MCF 10A (cell line): ENCODE measurements around the gene IVD. TPM values are rescaled to one million over a fixed set of nuclear protein-coding genes. Genes with fewer than 3 reads are reported as not detected.

Experiments used
- BruUV-seq: library from RNA; stranded (reverse); fragments of 400-500 nt; replicated peaks from 2 replicates; lab custom pipeline; 2021; lab: Mats Ljungman, UMichigan
- CTCF ChIA-PET: fragments of 300-600 bp; sonication (Branson Sonifier 250); formaldehyde crosslinking; extraction: SDS; loops from one replicate; lab custom pipeline; 2021; ENCODE audit warnings: antibody characterized with exemption, inconsistent platforms; lab: Yijun Ruan, JAX
- POLR2A ChIA-PET: fragments of 300-600, 350-650 bp; sonication (Branson Sonifier 250); formaldehyde crosslinking; extraction: SDS; loops from one replicate; lab custom pipeline; 2020; ENCODE audit warnings: antibody characterized with exemption, inconsistent platforms; lab: Yijun Ruan, JAX
- DNase-seq: peaks from one replicate; pipeline ENCODE4 v3.0.0-alpha.2; 2018; ENCODE audit not compliant: unreplicated experiment
- H3K27ac Mint-ChIP-seq: one replicate; pipeline ENCODE4 v1.8.0; 2022; ENCODE audit warnings: mild to moderate bottlenecking, low read depth, mixed read lengths; ENCODE audit not compliant: unreplicated experiment
- H3K27me3 Mint-ChIP-seq: one replicate; pipeline ENCODE4 v1.8.0; 2022; ENCODE audit warnings: mixed read lengths; ENCODE audit not compliant: insufficient read depth, unreplicated experiment
- H3K36me3 Mint-ChIP-seq: one replicate; pipeline ENCODE4 v1.8.0; 2022; ENCODE audit warnings: mild to moderate bottlenecking, moderate library complexity, mixed read lengths; ENCODE audit not compliant: insufficient read depth, unreplicated experiment
- H3K4me1 Mint-ChIP-seq: one replicate; pipeline ENCODE4 v1.8.0; 2022; ENCODE audit warnings: mixed read lengths; ENCODE audit not compliant: insufficient read depth, unreplicated experiment
- H3K4me3 Mint-ChIP-seq: one replicate; pipeline ENCODE4 v1.8.0; 2022; ENCODE audit warnings: mild to moderate bottlenecking, moderate library complexity, mixed read lengths; ENCODE audit not compliant: unreplicated experiment
- H3K9me3 Mint-ChIP-seq: one replicate; pipeline ENCODE4 v1.8.0; 2022; ENCODE audit warnings: mixed read lengths; ENCODE audit not compliant: unreplicated experiment
- CTCF ChIP-seq: fragments of 200-600 bp; IDR thresholded peaks from one replicate; pipeline ENCODE4 v1.8.0; 2022; ENCODE audit warnings: antibody characterized with exemption, mild to moderate bottlenecking; ENCODE audit not compliant: unreplicated experiment
- intact Hi-C: fragments of 100-400 bp; cut with micrococcal nuclease; formaldehyde crosslinking; loops from 2 replicates; pipeline ENCODE4 v1.14.1; 2022
- total RNA-seq: library from RNA; stranded (reverse); gene quantifications from 2 replicates; pipeline ENCODE4 v1.2.3, GENCODE V29; 2022

IVD gene
- total RNA-seq, 1 experiment from 2014 or later: 61.6 TPM

GRCh38 chr15:40398413-40398873, 7.2 kb upstream of the IVD start:
- ChIA-PET CTCF (interaction anchor here (0.8 to 1.4 kb wide), 5 partner anchors 18 to 60 kb away, joined by 3 to 4 read pairs (median 3); no protein-coding TSS in a partner anchor), POLR2A (interaction anchor here (0.8 to 1.3 kb wide), 4 partner anchors 8 to 60 kb away, joined by 3 to 6 read pairs (median 4); partner anchors contain the start of gene IVD)
- Mint-ChIP-seq H3K36me3 (peaks cover 6% of the 10 kb centered on the region), H3K9me3 (no peaks in the 10 kb centered on the region), H3K4me1 (no peaks in the 10 kb centered on the region), H3K27ac (no peak overlapping the region), H3K4me3 (no peak overlapping the region), H3K27me3 (no peaks in the 10 kb centered on the region)
- BruUV-seq: no TSS peak
- intact Hi-C loops: no loop called here
- no peak for DNase-seq
- TF ChIP-seq CTCF: no peak

- Mint-ChIP-seq H3K4me1 (no peaks in the 10 kb centered on the region), H3K27me3 (no peaks in the 10 kb centered on the region), H3K9me3 (no peaks in the 10 kb centered on the region), H3K36me3 (no peaks in the 10 kb centered on the region), H3K4me3 (no peak overlapping the region), H3K27ac (no peak overlapping the region)
- intact Hi-C loops: no loop called here
- CTCF ChIA-PET: interaction anchor here (0.6 to 1.2 kb wide), 4 partner anchors 8 to 266 kb away, joined by 3 read pairs; no protein-coding TSS in a partner anchor
- DNase-seq: no peak
- TF ChIP-seq CTCF: no peak
- BruUV-seq: no TSS peak
- POLR2A ChIA-PET: interaction anchor here (1.3 kb wide), 1 partner anchor 60 kb away, joined by 3 read pairs; no protein-coding TSS in a partner anchor
These were observed 6.2 kb upstream of the IVD start for GRCh38 chr15:40399370-40399769.

- no peak for TF ChIP-seq CTCF
- no peak for DNase-seq
- H3K27me3 Mint-ChIP-seq: no peaks in the 10 kb centered on the region
- intact Hi-C loops: no loop called here
- no TSS peak for BruUV-seq
- H3K4me1 Mint-ChIP-seq: peaks cover 14% of the 10 kb centered on the region
- no peak overlapping the region for H3K4me3 Mint-ChIP-seq
- ChIA-PET CTCF (interaction anchor here (0.5 to 2.6 kb wide), 11 partner anchors 12 to 243 kb away, joined by 3 to 13 read pairs (median 4); no protein-coding TSS in a partner anchor), POLR2A (interaction anchor here (0.6 to 3.8 kb wide), 5 partner anchors 10 to 42 kb away, joined by 3 to 31 read pairs (median 4); partner anchors contain the start of gene KNSTRN)
- no peak overlapping the region for H3K27ac Mint-ChIP-seq
- peaks cover 37% of the 10 kb centered on the region for H3K36me3 Mint-ChIP-seq
- no peaks in the 10 kb centered on the region for H3K9me3 Mint-ChIP-seq
These were observed 1.9 kb downstream of the IVD start for GRCh38 chr15:40407330-40407990.

- POLR2A ChIA-PET: no interaction called here
- H3K36me3 Mint-ChIP-seq: peaks cover 49% of the 10 kb centered on the region
- intact Hi-C loops: no loop called here
These were observed 3.8 kb downstream of the IVD start for GRCh38 chr15:40409366-40409765.

More at GRCh38 chr15:40409366-40409765, 3.8 kb downstream of the IVD start:
- no peak for TF ChIP-seq CTCF
- Mint-ChIP-seq H3K27me3 (no peaks in the 10 kb centered on the region), H3K9me3 (no peaks in the 10 kb centered on the region), H3K4me3 (no peak overlapping the region), H3K4me1 (peaks cover 15% of the 10 kb centered on the region), H3K27ac (no peak overlapping the region)
- no peak for DNase-seq
- CTCF ChIA-PET: no interaction called here
- no TSS peak for BruUV-seq
